GM12874 (cell line): ENCODE results near the gene AIFM2.

Experiments
- CTCF ChIP-seq: IDR thresholded peaks from 2 replicates; pipeline ENCODE4 v1.5.1; 2011; ENCODE audit warnings: low read depth, mild to moderate bottlenecking, control low read depth, low read length, moderate library complexity; ENCODE audit not compliant: insufficient read depth

The AIFM2 gene

GRCh38 chr10:70094250-70094649 is 38.4 kb downstream of the AIFM2 start:
- no peak for TF ChIP-seq CTCF

- TF ChIP-seq CTCF, result no peak
These were observed 39.2 kb downstream of the AIFM2 start for GRCh38 chr10:70093335-70093944.

DNA sequence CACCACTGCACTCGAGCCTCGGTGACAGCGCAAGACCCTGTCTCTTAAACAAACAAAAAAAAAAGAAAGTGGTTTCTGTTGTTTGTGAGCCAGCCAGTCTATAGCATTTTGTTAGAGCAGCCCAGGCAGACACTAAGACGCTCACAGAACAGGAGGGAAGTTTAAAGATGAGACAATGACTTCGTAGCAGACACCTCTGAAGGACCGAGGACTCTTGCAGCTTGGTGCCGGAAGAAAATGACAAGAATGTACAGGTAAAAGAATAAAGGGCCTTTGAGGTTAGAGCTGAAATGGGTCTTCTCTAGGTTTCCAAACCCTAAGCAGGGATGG is 40.3 kb downstream of the AIFM2 start:
- TF ChIP-seq CTCF, result no peak

GRCh38 chr10:70090951-70091350 is 41.7 kb downstream of the AIFM2 start:
- no peak for TF ChIP-seq CTCF

DNA sequence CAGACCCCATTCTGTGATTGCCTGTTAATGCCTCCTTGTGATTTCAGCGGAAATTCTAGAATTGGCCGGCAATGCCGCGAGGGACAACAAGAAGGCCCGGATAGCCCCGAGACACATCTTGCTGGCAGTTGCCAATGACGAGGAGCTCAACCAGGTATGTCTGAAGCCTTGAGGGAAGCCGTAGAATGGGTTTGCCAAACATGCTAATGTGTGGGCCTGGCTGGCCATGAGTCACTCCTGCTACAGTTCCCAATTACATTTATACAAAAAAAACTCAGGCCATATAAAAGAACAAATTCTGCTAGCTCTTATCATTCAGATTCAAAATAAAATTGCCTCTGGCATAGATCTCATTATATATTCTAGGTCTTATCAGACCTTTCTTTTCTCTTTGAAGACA is 42.6 kb downstream of the AIFM2 start:
- no peak for TF ChIP-seq CTCF

DNA sequence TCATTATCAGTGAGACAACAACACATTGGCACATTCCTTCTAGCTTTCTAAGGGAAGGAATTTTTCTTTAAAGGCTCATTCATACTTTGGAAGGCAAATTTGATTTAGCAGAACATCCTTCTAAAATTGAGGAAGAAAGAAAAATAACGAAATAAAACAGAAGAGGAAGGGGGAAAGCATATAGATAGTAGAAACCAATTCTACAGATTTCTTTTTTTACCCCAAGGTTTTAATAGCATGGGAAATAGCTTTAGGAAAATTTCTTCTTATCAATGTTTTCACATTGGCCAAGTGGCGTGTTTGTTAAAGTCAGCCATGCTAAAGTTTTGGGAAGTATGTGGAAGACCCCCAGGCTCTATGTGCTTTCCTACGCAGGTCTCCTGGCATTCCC is 44.3 kb downstream of the AIFM2 start:
- no peak for TF ChIP-seq CTCF

DNA sequence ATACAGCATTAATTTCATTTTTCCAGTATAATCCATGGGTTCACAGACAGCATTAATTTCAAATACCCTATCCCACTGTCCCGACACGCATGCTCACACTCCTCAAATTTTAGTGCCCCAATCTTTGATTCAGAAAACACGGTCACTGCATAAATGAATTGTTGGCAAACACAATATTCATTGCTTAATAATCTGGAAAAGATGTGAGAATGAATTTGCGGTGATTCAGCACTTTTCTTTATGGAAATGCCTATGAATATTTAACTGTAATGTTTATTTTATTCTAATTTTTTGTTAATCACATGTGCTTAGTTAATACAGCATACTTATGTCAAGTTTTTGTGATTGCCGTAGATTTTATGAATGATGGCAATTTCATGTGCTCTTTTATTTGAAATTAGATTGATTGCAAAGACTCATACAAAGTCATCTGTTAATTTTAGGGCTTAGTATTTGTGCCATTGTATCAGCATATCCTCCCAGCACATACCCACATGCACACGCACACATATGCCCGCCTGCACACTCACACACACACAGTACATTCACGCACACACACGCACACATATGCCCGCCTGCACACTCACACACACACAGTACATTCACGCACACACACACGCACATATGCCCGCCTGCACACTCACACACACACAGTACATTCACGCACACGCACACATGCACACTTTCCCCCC is 44.9 kb downstream of the AIFM2 start:
- TF ChIP-seq CTCF, result no peak
